Measurements from ENCODE around the gene PTPRS.

- TF ChIP-seq CTCF (tag by site-specific recombination; IDR thresholded peaks at IDR 0.05) (no peak), ZIC2 (tag by site-specific recombination; IDR thresholded peaks at IDR 0.05) (no peak), ZNF302 (tag by site-specific recombination; IDR thresholded peaks at IDR 0.05; ENCODE audit: low read depth) (no peak), ZBTB21 (tag by site-specific recombination; IDR thresholded peaks at IDR 0.05) (no peak)
These were observed 32.1 kb upstream of the PTPRS start for GRCh38 chr19:5372572-5373200.
